ENCODE data around the gene CRELD1. TPM values are rescaled to one million over a fixed set of nuclear protein-coding genes. Genes with fewer than 3 reads are reported as not detected.

CRELD1 gene
- total and polyA plus RNA-seq, 2 of the 13 experiments (the other 11 are each of a cell fraction or from before 2014, with no cell fraction given) = 27.1 to 61.9 TPM

- TF ChIP-seq AKAP8 (CRISPR knock-in tag; IDR thresholded peaks at IDR 0.05) (no peak), IRF2 (CRISPR knock-in tag; IDR thresholded peaks at IDR 0.05) (0 out of 2 replicates have a peak, but pooled peaks have one; percentile 28), MAFG (CRISPR knock-in tag; IDR thresholded peaks at IDR 0.05) (peak; percentile 82), DRAP1 (CRISPR knock-in tag; IDR thresholded peaks at IDR 0.05) (no peak), EEA1 (CRISPR knock-in tag; IDR thresholded peaks at IDR 0.05; ENCODE audit: borderline replicate concordance) (no peak), PCBP1 (IDR thresholded peaks at IDR 0.05; ENCODE audit: borderline replicate concordance, low read depth, low read length) (no peak), CC2D1A (CRISPR knock-in tag; IDR thresholded peaks at IDR 0.05) (no peak), SSRP1 (CRISPR knock-in tag; IDR thresholded peaks at IDR 0.05) (no peak), ATF1 (CRISPR knock-in tag; IDR thresholded peaks at IDR 0.05) (no peak), CHCHD3 (CRISPR knock-in tag; IDR thresholded peaks at IDR 0.05) (no peak), CERS6 (CRISPR knock-in tag; IDR thresholded peaks at IDR 0.05) (no peak), ZNF556 (CRISPR knock-in tag; IDR thresholded peaks at IDR 0.05; ENCODE audit: borderline replicate concordance) (no peak), ZNF350 (CRISPR knock-in tag; IDR thresholded peaks at IDR 0.05; ENCODE audit: borderline replicate concordance, low read depth) (no peak), SP5 (CRISPR knock-in tag; IDR thresholded peaks at IDR 0.05; ENCODE audit: borderline replicate concordance, low read depth) (no peak), BRD4 (CRISPR knock-in tag; IDR thresholded peaks at IDR 0.05) (no peak), FOXO1 (CRISPR knock-in tag; IDR thresholded peaks at IDR 0.05) (no peak), ZNF614 (CRISPR knock-in tag; IDR thresholded peaks at IDR 0.05; ENCODE audit: borderline replicate concordance) (0 out of 2 replicates have a peak, but pooled peaks have one; percentile 35), HES4 (CRISPR knock-in tag; IDR thresholded peaks at IDR 0.05; ENCODE audit: borderline replicate concordance) (no peak), ZNF713 (CRISPR knock-in tag; IDR thresholded peaks at IDR 0.05) (no peak)
- TF ChIP-seq, protein P1, sequence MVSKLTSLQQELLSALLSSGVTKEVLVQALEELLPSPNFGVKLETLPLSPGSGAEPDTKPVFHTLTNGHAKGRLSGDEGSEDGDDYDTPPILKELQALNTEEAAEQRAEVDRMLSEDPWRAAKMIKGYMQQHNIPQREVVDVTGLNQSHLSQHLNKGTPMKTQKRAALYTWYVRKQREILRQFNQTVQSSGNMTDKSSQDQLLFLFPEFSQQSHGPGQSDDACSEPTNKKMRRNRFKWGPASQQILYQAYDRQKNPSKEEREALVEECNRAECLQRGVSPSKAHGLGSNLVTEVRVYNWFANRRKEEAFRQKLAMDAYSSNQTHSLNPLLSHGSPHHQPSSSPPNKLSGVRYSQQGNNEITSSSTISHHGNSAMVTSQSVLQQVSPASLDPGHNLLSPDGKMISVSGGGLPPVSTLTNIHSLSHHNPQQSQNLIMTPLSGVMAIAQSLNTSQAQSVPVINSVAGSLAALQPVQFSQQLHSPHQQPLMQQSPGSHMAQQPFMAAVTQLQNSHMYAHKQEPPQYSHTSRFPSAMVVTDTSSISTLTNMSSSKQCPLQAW (CRISPR knock-in tag; IDR thresholded peaks at IDR 0.05) = no peak
Observed at GRCh38 chr3:9976721-9977709, 43.4 kb downstream of the CRELD1 start (continued).
